Measurements from ENCODE around the gene CATSPERB. TPM values are rescaled to one million over a fixed set of nuclear protein-coding genes. Genes with fewer than 3 reads are reported as not detected.

The CATSPERB gene
- total and polyA plus RNA-seq, 2 donors (not counting 1 experiment from before 2014, with no cell fraction given), result not detected

DNA sequence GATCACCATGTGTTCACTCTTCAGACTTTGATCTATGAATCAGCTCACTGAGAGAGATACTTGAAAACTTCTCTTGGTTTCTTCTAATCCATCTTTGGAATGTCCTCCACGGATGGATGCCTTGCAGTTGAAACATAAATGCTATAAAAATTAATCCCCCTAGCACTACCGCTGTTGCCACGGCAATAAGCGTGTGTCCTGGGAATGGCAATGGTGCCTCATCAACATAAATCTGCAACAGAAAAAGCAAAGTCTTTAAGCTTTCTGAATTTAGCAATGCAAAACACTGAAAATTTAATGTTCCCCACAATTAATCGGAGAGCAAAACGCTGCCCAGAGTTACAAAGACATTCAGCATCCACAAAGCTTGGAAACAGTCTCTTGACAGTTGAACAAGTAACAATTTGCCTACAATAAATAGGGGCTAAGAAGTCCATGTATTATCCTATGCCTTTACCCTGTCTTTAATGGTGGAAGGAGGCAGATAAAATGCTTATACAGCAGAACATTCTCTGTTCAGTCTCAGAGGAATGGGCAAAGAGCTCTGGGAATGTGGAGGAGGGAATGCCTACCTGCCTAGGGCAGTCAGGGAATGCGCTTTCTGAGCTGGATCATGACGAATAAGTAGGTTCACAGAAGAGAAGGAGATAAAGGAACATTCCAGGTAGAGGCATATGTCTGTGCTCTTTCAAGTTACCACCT is 150.9 kb downstream of the CATSPERB start:
- Histone ChIP-seq H4K20me1 (ENCODE audit: control insufficient read depth, extremely low read depth, insufficient read depth, low read length) (no peaks in the 10 kb centered on the region), H3K9me3 (ENCODE audit: control insufficient read depth, insufficient read depth, low read depth, low read length) (no peaks in the 10 kb centered on the region), H3K79me2 (ENCODE audit: control insufficient read depth, insufficient read depth, low read length) (no peaks in the 10 kb centered on the region), H3K27ac (ENCODE audit: insufficient read depth, low read length) (no peak overlapping the region), H3K4me1 (ENCODE audit: control insufficient read depth, extremely low read depth, insufficient read depth, low read length) (no peaks in the 10 kb centered on the region), H3K27me3 (ENCODE audit: control insufficient read depth, insufficient read depth, low read length) (peaks cover 3% of the 10 kb centered on the region), H3K4me3 (replicated peaks in 1 of 4; ENCODE audit: control extremely low read depth in 1 of 4, insufficient read depth in 1 of 4, low read depth in 3 of 4, low read length in 4 of 4) (no peak overlapping the region), H3K36me3 (ENCODE audit: control insufficient read depth, insufficient read depth, low read length) (no peaks in the 10 kb centered on the region), H2AFZ (ENCODE audit: low read length) (no peak overlapping the region), H3K9ac (ENCODE audit: insufficient read depth, low read length) (no peak overlapping the region), H3K4me2 (ENCODE audit: extremely low read depth, insufficient read depth, low read length) (no peak overlapping the region)
- TF ChIP-seq EZH2 (IDR thresholded peaks at IDR 0.05; ENCODE audit: low read length, missing control alignments), result no peak
- TF ChIP-seq, protein P1, sequence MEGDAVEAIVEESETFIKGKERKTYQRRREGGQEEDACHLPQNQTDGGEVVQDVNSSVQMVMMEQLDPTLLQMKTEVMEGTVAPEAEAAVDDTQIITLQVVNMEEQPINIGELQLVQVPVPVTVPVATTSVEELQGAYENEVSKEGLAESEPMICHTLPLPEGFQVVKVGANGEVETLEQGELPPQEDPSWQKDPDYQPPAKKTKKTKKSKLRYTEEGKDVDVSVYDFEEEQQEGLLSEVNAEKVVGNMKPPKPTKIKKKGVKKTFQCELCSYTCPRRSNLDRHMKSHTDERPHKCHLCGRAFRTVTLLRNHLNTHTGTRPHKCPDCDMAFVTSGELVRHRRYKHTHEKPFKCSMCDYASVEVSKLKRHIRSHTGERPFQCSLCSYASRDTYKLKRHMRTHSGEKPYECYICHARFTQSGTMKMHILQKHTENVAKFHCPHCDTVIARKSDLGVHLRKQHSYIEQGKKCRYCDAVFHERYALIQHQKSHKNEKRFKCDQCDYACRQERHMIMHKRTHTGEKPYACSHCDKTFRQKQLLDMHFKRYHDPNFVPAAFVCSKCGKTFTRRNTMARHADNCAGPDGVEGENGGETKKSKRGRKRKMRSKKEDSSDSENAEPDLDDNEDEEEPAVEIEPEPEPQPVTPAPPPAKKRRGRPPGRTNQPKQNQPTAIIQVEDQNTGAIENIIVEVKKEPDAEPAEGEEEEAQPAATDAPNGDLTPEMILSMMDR (conservative IDR thresholded peaks at IDR 0.05 in 1 of 2, IDR thresholded peaks at IDR 0.05 in 1 of 2; ENCODE audit: low read depth in 1 of 2, low read length in 2 of 2), result no peak
- no peak for DNase-seq (ENCODE audit: low read depth in 2 of 2)

DNA sequence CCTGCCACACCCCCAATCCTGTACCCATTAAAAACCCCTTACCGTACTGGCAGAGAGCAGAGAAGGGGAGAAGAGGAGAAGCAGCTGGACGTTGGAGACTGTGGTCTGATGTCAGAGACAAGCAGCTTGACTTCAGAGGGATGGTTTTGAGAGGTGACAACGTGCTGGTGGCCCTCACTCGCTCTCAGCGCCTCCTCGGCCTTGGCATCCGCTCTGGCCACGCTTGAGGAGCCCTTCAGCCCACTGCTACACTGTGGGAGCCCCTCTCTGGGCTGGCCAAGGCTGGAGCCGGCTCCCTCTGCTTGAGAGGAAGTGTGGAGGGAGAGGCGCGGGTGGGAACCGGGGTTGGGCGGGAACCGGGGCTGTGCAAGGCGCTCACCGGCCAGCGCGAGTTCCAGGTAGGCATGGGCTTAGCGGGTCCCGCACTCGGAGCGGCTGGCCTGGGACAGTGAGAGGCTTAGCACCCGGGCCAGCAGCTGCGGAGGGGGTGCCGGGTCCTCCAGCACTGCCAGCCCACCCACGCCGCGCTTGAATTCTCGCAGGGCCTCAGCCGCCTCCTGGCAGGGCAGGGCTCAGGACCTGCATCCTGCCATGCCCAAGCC is 154.2 kb downstream of the CATSPERB start:
- no peak for DNase-seq (ENCODE audit: low read depth in 2 of 2)
- Histone ChIP-seq H3K79me2 (ENCODE audit: control insufficient read depth, insufficient read depth, low read length) (no peaks in the 10 kb centered on the region), H3K9ac (ENCODE audit: insufficient read depth, low read length) (no peak overlapping the region), H3K27me3 (ENCODE audit: control insufficient read depth, insufficient read depth, low read length) (peaks cover 3% of the 10 kb centered on the region), H3K36me3 (ENCODE audit: control insufficient read depth, insufficient read depth, low read length) (no peaks in the 10 kb centered on the region), H3K4me2 (ENCODE audit: extremely low read depth, insufficient read depth, low read length) (no peak overlapping the region), H3K4me3 (replicated peaks in 1 of 4; ENCODE audit: control extremely low read depth in 1 of 4, insufficient read depth in 1 of 4, low read depth in 3 of 4, low read length in 4 of 4) (no peak overlapping the region), H2AFZ (ENCODE audit: low read length) (no peak overlapping the region), H3K27ac (ENCODE audit: insufficient read depth, low read length) (no peak overlapping the region), H3K9me3 (ENCODE audit: control insufficient read depth, insufficient read depth, low read depth, low read length) (no peaks in the 10 kb centered on the region), H3K4me1 (ENCODE audit: control insufficient read depth, extremely low read depth, insufficient read depth, low read length) (no peaks in the 10 kb centered on the region), H4K20me1 (ENCODE audit: control insufficient read depth, extremely low read depth, insufficient read depth, low read length) (no peaks in the 10 kb centered on the region)
- no peak for TF ChIP-seq EZH2 (IDR thresholded peaks at IDR 0.05; ENCODE audit: low read length, missing control alignments)
- TF ChIP-seq, protein P1 (conservative IDR thresholded peaks at IDR 0.05 in 1 of 2, IDR thresholded peaks at IDR 0.05 in 1 of 2; ENCODE audit: low read depth in 1 of 2, low read length in 2 of 2), result no peak

DNA sequence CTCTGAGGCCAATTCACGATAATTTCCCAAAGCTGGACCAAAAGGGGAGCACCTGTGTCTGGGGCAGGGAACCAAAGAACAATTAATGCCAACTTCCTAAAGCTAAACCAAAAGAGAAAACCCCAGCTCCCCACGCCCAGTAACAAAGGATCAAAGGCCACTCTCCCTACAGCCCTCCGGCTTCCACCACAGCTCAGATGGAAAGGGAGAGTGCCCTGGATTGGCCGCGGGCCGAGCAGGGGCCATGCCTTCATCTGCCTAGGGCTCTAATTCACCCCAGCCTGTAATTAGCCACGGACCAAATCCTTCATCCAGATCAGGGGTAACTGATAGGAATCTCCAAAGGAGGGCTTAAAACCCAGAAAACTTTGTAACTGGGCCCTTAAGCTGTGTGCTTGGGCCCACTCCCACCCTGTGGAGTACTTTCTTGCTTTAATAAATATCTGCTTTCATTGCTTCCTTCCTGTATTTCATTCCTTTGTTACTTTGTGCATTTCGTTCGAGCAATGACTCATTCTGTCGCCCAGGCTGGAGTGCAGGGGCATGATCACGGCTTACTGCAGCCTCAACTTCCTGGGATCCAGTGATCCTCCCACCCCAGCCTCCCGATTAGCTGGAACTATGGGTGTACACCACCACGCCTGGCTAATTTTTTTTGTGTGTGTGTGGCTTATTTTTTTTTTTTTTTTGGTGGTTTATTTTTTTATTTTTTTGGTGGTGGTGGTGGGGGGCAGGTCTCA is 156.2 kb downstream of the CATSPERB start:
- Histone ChIP-seq H2AFZ (ENCODE audit: low read length) (no peak overlapping the region), H3K4me3 (replicated peaks in 1 of 4; ENCODE audit: control extremely low read depth in 1 of 4, insufficient read depth in 1 of 4, low read depth in 3 of 4, low read length in 4 of 4) (no peak overlapping the region)
- no peak for TF ChIP-seq EZH2 (IDR thresholded peaks at IDR 0.05; ENCODE audit: low read length, missing control alignments)
- TF ChIP-seq, protein P1 (conservative IDR thresholded peaks at IDR 0.05 in 1 of 2, IDR thresholded peaks at IDR 0.05 in 1 of 2; ENCODE audit: low read depth in 1 of 2, low read length in 2 of 2), result no peak

More for the DNA sequence above, 156.2 kb downstream of the CATSPERB start:
- Histone ChIP-seq H3K4me2 (ENCODE audit: extremely low read depth, insufficient read depth, low read length) (no peak overlapping the region), H3K79me2 (ENCODE audit: control insufficient read depth, insufficient read depth, low read length) (no peaks in the 10 kb centered on the region), H3K4me1 (ENCODE audit: control insufficient read depth, extremely low read depth, insufficient read depth, low read length) (no peaks in the 10 kb centered on the region), H3K27me3 (ENCODE audit: control insufficient read depth, insufficient read depth, low read length) (no peaks in the 10 kb centered on the region), H3K36me3 (ENCODE audit: control insufficient read depth, insufficient read depth, low read length) (no peaks in the 10 kb centered on the region), H4K20me1 (ENCODE audit: control insufficient read depth, extremely low read depth, insufficient read depth, low read length) (no peaks in the 10 kb centered on the region), H3K9ac (ENCODE audit: insufficient read depth, low read length) (no peak overlapping the region), H3K9me3 (ENCODE audit: control insufficient read depth, insufficient read depth, low read depth, low read length) (no peaks in the 10 kb centered on the region), H3K27ac (ENCODE audit: insufficient read depth, low read length) (no peak overlapping the region)
- no peak for DNase-seq (ENCODE audit: low read depth in 2 of 2)
